Astrocyte of the cerebellum (primary cell): ENCODE measurements around the gene ZNF668.

ENCODE experiments used
- DNase-seq: peaks from one replicate; pipeline ENCODE4 v3.0.0-alpha.2; 2011; ENCODE audit warnings: low read depth
- H3K4me3 ChIP-seq: 2 replicates; pipeline ENCODE4 v1.5.1; 2011; ENCODE audit warnings: mild to moderate bottlenecking, low read depth, low read length, moderate library complexity
- in situ Hi-C: cut with HindIII; loops from 2 replicates; pipeline ENCODE4 v1.10.0; 2017; ENCODE audit warnings: low sequenced_read_pairs
- TF ChIP-seq, protein P1 (sequence below): IDR thresholded peaks from 2 replicates; pipeline ENCODE4 v1.5.1; 2012; ENCODE audit warnings: low read length, low read depth, moderate library complexity, mild to moderate bottlenecking; ENCODE audit errors: missing control alignments

The ZNF668 gene

GRCh38 chr16:31085411-31085810, 11.4 kb upstream of the ZNF668 start:
- no peak for DNase-seq
- TF ChIP-seq, protein P1, sequence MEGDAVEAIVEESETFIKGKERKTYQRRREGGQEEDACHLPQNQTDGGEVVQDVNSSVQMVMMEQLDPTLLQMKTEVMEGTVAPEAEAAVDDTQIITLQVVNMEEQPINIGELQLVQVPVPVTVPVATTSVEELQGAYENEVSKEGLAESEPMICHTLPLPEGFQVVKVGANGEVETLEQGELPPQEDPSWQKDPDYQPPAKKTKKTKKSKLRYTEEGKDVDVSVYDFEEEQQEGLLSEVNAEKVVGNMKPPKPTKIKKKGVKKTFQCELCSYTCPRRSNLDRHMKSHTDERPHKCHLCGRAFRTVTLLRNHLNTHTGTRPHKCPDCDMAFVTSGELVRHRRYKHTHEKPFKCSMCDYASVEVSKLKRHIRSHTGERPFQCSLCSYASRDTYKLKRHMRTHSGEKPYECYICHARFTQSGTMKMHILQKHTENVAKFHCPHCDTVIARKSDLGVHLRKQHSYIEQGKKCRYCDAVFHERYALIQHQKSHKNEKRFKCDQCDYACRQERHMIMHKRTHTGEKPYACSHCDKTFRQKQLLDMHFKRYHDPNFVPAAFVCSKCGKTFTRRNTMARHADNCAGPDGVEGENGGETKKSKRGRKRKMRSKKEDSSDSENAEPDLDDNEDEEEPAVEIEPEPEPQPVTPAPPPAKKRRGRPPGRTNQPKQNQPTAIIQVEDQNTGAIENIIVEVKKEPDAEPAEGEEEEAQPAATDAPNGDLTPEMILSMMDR, result no peak
- in situ Hi-C loops, result no loop called here
- H3K4me3 ChIP-seq, result no peak overlapping the region

DNA sequence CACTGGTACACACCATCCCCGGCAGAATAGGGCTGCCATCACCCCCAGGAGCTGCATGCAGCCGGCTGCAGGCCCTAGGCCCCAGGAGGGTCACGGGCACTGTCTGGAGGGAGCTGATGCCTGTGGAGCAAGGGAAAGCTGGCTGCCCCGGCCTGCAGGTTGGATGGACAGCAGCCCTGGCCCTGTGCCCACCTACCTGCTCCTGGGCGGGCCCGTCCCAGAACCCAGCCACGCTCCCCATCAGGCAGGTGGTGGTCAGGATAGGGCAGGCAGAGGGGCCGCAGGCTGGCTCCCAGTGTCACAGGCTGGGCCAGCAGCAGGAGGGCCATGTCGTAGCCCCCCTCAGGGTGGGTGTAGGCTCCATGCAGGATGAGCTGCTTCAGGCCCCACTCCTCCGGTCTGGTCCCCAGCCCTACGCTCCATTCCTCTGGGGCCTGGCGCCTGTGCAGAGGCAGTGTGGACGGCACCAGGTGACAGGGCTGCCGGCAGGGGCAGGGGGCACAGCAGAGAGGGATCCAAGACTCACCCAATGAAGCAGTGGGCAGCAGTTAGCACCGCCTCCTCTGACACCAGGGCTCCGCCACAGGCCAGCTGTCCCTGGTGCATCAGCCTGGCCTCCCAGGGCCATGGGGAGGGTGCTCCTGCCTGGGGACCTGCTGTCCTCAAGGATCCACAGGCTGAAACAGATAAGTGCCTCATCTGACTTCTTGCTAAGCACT, 10.7 kb upstream of the ZNF668 start:
- DNase-seq, result no peak
- TF ChIP-seq, protein P1, result no peak
- in situ Hi-C loops, result no loop called here
- no peak overlapping the region for H3K4me3 ChIP-seq

DNA sequence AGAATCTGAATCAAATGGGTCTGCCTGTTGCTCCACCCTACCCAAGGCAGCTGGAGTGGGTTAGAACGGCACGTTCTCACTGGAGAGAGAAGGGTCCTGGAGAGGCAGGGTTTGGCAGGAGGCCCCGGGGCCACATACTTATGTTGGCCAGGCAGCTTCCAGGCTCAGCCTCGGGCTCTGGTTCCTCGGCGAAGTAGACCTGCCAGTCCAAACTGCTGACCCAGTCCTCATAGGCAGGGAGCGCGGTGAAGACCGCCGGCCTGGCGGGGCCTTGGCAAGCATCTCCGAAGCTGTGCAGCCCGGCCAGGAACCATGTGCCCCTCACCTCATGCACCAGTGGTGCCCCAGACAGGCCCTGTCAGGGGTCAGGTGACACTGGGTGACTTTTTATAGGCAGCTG, 9.9 kb upstream of the ZNF668 start:
- H3K4me3 ChIP-seq, result no peak overlapping the region
- TF ChIP-seq, protein P1, result no peak
- in situ Hi-C loops, result no loop called here
- DNase-seq, result no peak

GRCh38 chr16:31083556-31083955, 9.5 kb upstream of the ZNF668 start:
- in situ Hi-C loops, result no loop called here
- TF ChIP-seq, protein P1, result no peak
- no peak overlapping the region for H3K4me3 ChIP-seq
- DNase-seq, result no peak

DNA sequence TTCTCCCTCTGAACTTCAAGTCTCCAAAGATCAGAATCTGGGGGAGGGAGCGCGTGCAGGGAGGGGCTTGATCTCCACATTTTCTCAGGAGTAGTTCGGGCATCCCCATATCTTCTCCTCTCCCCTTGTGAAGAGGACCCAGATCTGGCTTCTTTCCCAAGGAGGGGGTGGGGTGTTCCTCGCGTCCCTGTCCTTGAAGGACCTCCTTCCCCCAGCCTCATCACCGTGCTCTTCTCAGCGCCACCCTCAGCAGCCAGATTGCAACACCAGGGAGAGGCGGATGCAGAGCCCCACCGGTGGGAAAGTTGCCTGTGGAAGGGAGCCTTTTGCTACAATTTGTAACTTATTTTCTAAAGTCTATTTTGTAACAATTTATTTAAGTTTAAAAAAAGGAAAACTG, 9.0 kb upstream of the ZNF668 start:
- DNase-seq, result no peak
- H3K4me3 ChIP-seq, result no peak overlapping the region
- TF ChIP-seq, protein P1, result no peak
- in situ Hi-C loops, result no loop called here

DNA sequence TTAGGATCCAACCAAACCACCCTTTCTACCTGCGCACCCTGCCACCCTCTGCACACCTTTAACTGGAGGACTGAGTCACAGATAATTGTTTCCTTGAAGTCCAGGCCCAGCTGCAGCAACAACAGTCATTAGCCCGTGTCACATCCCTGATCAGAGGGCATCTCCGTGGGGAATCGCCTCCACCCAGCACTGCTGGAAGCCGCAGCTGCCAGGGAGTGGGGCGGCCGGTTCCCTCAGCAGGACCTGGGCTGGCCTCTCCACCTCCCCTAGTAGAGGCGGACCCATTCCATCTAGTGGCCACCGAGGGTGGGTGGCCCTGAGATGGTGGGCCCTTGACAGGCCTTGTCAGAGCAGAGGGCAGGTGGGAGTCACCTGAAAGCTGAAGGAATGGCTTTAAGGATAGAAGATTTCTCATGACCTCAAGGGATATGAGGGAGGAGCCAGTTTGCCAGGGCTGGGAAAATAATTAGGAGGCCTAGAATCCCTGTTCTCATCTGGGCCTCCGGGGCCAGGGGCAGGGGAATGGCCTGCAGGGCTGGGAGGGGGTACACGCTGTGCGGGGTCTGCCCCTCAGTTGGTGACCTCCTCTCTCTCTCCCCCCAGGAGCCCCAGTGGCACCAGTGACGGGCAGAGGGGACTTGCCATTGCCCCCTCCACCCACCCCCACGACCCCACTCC, 8.5 kb upstream of the ZNF668 start:
- no peak overlapping the region for H3K4me3 ChIP-seq
- TF ChIP-seq, protein P1, result no peak
- DNase-seq, result no peak
- in situ Hi-C loops, result no loop called here
